Activated T-helper 1 cell treated with anti-CD3 and anti-CD28 coated beads, Interleukin-12 subunit alpha, Interleukin-12 subunit beta, Interleukin-2, Interleukin-4 antibody, amounts not matched to agents 30 ng/mL and 10 ng/mL and 1 ng/mL, durations not matched to agents 14 hours and 24 hours and 36 hours (primary cell): ENCODE measurements around the gene KCNJ6. TPM values are rescaled to one million over a fixed set of nuclear protein-coding genes. Genes with fewer than 3 reads are reported as not detected.

Experiments
- DNase-seq: peaks from one replicate; pipeline ENCODE4 v3.0.0; 2021; ENCODE audit warnings: low spot score
- H3K27ac Mint-ChIP-seq: one replicate; pipeline ENCODE4 v1.8.0; 2021; ENCODE audit warnings: mild to moderate bottlenecking, mixed read lengths
- H3K27me3 Mint-ChIP-seq: one replicate; pipeline ENCODE4 v1.8.0; 2022; ENCODE audit warnings: mild to moderate bottlenecking, moderate library complexity, mixed read lengths; ENCODE audit not compliant: insufficient read depth
- H3K36me3 Mint-ChIP-seq: one replicate; pipeline ENCODE4 v1.8.0; 2021; ENCODE audit warnings: low read depth, mixed read lengths
- H3K4me1 Mint-ChIP-seq: one replicate; pipeline ENCODE4 v1.8.0; 2021; ENCODE audit warnings: low read depth, mixed read lengths
- H3K4me3 Mint-ChIP-seq: one replicate; pipeline ENCODE4 v1.8.0; 2021; ENCODE audit warnings: mild to moderate bottlenecking, moderate library complexity, mixed read lengths
- H3K9me3 Mint-ChIP-seq: one replicate; pipeline ENCODE4 v1.8.0; 2021; ENCODE audit warnings: mixed read lengths
- intact Hi-C: fragments of 100-400 bp; cut with micrococcal nuclease; formaldehyde crosslinking; loops from one replicate; pipeline ENCODE4 v1.15.1; 2024
- total RNA-seq: library from RNA; stranded (reverse); gene quantifications from 2 replicates; pipeline ENCODE4 v1.2.3, GENCODE V29; 2022

The KCNJ6 gene
- total RNA-seq, 1 donor from 2014 or later, result not detected

DNA sequence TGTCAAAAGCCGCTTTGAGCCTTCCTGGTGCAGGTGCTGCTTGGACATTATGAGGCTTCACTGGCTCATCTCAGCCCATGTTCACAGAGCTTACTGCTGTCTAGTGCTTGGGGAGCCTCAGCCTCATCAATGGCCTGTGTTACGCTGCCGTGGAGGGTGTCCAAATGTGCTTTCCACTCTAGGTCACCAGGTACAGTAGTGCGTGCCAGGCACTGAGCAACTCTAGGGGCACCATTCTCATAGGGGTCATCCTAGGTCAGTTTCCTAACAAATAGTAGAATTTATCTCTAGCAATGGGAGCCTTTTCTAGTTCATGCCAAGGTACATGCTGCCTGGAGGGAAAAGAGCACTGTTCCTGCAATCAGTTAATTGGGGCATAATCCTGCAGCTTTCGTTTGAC is 355.9 kb downstream of the KCNJ6 start:
- Mint-ChIP-seq H3K9me3 (no peaks in the 10 kb centered on the region), H3K4me1 (peaks cover 31% of the 10 kb centered on the region), H3K36me3 (no peaks in the 10 kb centered on the region), H3K4me3 (no peak overlapping the region), H3K27ac (no peak overlapping the region), H3K27me3 (no peaks in the 10 kb centered on the region)
- no peak for DNase-seq
- intact Hi-C loops, result loop anchor here (5.0 to 10.0 kb wide), 5 partner anchors 58 to 1622 kb away; partner anchors contain the start of gene PSMG1

DNA sequence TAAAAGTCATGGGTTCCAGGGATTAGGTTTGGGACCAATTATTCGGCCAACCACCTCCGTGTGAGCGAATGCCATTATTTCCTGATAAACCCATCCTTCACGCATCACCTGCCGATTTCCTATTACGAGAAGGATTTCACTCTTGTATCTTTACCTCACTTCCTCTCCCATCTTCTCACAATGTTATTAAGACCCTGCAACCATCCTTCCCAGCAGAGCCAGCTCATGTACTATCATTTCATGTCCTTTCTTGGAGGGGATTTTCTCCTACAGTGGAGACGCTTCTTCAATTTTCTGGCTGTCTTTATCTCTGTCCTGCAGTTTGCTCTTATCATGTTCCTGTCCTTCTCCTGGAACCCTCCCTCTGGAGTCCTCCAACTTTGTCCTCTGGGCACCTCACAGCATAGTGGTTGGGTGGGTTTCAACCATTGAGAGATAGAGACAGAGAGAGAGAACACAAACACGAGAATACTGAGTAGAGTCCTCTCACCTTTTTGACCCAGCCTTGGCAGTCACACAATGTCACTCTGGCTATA is 357.5 kb downstream of the KCNJ6 start:
- Mint-ChIP-seq H3K4me1 (peaks cover 15% of the 10 kb centered on the region), H3K27me3 (no peaks in the 10 kb centered on the region), H3K27ac (no peak overlapping the region), H3K36me3 (no peaks in the 10 kb centered on the region), H3K9me3 (no peaks in the 10 kb centered on the region), H3K4me3 (no peak overlapping the region)
- no peak for DNase-seq
- intact Hi-C loops, result no loop called here
